GM19397 (cell line): ENCODE measurements around the gene SERINC2.

Experiments used
- ATAC-seq: cut with Tn5 transposase; IDR thresholded peaks from one replicate; pipeline ENCODE4 v1.9.1; 2021; ENCODE audit warnings: mild to moderate bottlenecking, moderate library complexity; ENCODE audit not compliant: unreplicated experiment

The SERINC2 gene

DNA sequence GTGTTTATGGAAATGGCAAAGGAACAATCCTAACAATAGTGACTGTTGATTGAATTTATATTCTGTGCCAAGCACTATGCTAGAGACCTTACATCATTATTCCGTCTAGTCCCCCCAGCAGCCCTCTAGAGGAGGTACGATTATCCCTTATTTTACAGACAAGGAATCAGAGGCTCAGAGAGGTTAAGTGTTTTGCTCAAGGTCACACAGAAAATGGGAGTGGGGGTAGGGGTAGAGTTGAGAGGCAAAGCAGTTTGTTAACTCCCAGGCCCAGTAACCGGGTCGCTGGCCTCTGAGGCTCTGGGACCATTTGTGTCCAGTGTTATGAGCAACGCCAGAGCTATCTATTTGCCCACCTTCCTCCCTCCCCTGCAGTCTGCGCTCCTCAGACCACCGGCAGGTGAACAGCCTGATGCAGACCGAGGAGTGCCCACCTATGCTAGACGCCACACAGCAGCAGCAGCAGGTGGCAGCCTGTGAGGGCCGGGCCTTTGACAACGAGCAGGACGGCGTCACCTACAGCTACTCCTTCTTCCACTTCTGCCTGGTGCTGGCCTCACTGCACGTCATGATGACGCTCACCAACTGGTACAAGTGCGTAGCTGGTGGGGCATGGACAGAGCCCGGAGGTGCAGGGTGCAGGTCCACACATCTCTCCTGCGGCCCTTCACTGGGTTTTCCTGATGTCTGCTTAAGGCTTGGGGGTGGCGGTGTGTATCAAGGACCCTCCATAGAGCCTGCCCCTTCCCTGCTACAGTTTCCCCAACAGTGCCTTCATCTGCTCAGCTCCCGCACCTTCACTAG, 19.8 kb downstream of the SERINC2 start:
- ATAC-seq: no peak

DNA sequence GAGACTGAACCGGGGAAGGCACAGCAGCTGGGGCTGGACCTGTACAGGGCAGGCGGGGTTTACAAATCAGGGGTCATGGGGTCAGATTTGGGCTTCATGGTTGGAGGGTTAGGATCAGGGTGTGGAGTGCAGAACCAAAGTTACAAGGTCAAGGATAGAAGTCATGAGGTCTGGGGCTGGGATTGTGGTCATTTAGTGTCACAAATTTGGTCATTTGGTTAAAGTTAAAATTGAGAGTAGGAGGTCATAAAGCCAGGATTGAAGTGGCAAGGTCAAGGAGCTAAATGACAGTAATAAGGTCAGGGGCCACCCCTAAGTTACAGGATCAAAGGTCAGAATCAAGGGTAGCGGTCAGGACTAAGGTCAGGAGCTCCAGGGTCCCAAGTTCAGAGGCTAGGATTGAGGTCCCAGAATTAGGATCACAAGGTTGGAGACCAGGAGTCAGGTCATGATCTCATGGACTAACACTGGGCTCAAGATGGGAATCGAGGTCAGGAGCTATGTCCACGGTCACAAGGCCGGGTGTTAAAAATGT, 20.4 kb downstream of the SERINC2 start:
- no peak for ATAC-seq

DNA sequence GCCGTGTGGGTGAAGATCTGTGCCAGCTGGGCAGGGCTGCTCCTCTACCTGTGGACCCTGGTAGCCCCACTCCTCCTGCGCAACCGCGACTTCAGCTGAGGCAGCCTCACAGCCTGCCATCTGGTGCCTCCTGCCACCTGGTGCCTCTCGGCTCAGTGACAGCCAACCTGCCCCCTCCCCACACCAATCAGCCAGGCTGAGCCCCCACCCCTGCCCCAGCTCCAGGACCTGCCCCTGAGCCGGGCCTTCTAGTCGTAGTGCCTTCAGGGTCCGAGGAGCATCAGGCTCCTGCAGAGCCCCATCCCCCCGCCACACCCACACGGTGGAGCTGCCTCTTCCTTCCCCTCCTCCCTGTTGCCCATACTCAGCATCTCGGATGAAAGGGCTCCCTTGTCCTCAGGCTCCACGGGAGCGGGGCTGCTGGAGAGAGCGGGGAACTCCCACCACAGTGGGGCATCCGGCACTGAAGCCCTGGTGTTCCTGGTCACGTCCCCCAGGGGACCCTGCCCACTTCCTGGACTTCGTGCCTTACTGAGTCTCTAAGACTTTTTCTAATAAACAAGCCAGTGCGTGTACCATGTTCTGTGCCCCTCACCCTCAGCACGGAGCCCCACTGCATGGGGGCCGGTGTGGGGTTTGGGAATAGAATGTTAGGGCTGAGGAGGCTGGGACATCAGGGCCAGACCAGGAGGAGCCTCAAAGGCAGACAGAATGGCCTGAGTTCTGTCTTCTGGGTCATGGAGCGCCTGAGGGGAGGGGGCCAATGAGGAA, 21.3 kb downstream of the SERINC2 start:
- no peak for ATAC-seq

DNA sequence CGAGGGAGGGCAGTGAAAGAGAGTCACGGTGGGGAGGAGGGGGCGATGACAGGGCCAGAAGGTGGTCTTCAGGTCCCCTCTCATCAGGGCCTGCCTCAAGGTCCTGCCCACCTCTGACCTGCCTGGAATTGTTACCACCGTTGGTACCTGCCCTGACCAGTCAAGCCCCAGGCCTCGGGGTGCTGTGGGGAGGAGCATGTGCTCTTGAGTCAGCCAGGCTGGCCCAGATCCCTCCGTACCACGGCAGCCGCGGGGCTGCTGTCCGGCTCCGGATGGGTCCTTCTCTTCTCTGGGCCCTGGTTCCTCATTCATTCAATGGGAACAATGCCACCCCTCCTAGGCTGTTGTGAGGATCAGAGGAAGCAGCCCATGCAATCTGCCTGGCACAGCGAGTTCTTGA, 22.0 kb downstream of the SERINC2 start:
- no peak for ATAC-seq

DNA sequence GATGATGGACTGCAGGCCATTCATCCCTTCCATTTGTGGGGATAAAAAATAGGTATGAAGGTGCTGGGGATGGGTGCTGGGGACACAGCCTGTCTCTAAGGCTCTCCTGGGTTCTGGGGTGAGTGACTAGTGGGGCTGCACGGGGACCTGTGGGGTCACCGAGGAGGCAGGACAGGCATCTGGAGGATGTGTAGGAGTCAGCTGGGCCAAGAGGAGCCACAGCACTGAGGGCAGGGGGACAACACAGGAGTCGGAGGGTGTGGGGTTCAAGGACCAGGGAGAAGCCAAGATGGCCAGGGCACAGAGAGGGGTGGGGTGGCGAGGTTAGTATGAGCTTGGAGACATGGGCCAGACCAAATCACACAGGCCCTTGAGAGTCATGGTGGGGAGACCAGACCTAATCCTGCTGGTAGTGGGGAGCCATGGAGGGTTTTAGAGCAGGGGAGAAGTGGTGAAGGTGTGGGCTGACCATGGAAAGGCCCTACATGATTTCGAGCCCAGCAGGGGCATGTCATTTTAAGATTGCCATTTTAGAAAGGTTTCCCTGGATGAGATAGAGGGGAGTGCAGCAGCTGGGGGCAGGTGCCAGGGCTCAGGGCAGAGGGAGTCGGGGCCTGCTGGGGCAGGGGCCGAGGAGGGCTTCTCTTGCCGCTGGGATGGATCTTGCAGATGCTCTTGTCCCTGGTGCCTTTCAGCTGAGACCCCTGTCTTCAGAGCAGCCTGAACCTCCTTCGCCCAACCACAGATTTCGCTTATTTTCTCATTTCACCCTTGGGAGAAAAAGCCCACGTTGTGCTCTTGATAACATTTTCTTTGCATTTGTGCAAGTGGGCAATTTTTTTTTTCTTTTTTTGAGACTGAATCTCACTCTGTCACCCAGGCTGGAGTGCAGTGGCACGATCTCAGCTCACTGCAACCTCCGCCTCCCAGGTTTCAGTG, 22.7 kb downstream of the SERINC2 start:
- no peak for ATAC-seq

DNA sequence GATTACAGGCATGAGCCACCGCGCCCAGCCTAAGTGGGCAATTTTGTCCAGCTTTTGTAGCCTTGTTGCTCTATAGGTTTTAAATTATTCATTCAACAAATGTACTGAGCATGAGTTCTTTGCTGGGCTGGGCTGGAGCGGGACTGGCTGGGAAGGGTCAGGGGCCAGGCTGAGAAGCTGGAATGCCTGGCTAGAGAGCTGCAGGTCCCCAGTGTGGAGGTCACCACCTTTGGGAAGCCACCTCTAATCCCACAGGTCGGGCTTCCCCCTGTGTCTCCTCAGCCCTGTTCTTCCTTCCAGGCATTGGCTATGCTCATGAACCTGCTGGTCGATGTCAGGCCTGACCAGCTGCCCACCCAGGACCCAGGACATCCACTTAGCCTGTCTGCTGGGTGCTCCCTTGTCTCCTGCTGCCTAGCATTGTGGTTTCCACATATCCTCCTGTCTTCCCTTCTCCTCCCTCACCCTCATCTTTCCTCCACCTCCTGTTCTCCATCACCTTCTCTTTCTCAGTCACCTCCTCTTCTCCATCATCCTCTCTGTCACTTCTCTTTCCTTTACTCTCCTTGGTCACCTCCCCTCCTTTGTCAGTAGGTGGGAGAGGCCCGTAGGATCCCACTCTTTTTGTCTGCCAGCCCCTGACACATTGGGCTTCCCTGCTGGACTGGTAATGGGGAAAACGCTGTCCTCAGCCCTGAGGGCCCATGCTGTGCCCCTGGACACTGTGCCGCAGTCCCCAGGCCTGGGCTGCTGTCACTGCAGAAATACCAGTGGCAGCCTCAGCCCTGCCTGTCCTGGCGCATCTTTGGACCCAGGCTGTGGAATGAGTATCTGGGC, 23.8 kb downstream of the SERINC2 start:
- ATAC-seq: no peak

DNA sequence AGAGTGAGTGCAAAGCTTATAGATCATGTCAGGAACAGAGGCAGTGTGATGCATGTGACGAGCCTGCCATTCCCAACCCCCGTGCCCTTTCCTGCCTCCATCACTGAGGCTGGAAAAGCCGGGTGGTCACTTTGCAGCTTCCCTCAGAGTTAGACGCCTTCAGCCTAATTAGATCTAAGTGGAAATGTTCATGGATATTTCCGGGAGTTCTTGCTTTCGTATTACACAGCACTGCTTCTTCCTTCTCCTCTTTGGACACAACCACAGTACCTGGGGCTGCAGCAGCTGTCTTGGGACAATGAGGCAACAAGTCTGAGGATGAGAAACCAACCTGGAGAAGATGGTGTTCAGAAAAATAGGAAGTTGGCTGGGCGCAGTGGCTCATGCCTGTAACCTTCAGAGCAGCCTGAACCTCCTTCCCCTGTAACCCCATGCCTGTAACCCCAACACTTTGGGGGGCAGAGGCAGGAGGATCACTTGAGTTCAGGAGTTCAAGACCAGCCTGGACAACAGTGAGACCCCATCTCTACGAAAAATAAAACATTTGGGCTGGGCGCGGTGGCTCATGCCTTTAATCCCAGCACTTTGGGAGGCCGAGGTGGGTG, 24.5 kb downstream of the SERINC2 start:
- no peak for ATAC-seq

DNA sequence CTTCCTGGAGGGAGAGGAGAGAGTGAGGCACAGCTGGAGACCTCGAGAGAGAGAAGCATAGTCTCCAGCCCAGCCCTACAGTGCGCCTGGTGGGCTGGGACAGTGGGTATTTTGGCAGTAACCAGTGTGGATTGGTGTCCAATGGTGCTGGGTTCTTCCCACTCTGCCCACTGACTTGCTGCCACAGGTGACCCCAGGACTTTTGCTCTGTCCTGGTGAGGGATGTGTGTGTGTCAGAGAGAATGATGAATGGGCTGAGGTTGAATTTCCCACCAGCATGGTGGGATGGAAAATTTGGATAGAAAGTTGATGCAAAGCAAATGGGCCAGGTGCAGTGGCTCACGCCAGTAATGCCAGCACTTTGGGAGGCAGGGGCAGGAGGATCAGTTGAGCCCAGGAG, 26.3 kb downstream of the SERINC2 start:
- no peak for ATAC-seq

DNA sequence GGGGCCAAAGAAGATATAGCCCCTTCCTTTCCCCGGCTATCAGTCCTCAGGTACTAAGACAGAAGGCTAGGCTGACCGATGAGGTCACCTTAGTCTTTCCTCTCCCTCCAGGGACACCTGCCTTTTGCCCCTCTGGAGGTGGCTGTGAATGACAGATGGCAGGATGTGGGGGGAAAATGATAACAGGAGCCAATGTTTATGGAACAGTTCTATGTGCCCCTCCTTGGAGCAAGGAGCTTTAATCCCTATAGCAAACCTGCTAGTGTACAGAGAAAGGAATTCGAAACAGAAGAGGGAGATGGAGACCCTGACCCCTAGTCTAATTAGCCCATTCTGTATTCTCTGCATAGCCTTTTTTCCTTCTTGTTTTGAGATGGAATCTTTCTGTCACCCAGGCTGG, 28.1 kb downstream of the SERINC2 start:
- no peak for ATAC-seq

DNA sequence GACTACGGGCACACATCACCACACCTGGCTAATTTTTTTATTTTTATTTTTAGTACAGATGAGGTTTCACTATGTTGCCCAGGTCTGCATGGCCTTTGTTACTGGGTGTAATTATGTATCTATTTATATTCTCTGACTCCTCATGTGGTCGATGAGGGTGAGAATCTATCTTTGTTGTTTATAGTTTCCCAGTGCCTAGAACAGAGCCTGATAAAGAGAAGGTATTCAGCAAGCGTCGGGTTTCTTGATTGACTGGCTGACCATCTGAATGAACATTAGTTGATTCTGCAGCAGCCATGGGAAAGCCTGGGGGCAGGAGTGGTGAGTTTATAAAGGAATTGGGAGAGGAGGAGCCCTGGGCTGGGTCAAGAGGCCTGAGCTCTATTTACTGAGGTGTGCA, 28.5 kb downstream of the SERINC2 start:
- peak; percentile 45 for ATAC-seq

DNA sequence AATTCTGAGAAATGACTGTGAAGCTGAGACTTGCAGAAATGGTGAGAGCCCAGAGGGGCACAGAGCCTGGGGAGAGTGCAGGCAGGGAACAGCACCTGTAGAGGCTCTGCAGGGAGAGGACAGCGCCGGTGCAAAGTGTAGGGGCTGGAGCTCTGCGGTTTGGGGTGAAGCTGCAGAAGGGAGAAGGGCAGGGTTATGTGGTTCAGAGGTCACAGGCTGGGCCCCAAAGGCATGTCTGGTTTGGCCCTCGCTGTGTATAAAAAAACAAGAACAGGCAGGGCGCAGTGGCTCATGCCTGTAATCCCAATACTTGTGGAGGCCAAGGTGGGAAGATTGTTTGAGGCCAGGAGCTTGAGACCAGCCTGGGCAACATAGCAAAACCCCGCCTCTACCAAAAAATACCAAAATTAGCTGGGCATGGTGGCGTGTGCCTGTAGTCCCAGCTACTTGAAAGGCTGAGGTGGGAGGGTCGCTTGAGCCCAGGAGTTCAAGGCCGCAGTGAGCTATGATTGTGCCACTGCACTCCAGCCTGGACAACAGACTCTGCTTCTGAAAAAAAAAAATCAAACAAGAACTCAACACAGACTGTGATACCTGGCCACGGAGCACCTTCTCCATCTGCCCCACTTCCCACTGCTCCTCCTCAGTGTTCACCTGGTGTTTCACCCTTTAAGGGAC, 29.1 kb downstream of the SERINC2 start:
- ATAC-seq: no peak

DNA sequence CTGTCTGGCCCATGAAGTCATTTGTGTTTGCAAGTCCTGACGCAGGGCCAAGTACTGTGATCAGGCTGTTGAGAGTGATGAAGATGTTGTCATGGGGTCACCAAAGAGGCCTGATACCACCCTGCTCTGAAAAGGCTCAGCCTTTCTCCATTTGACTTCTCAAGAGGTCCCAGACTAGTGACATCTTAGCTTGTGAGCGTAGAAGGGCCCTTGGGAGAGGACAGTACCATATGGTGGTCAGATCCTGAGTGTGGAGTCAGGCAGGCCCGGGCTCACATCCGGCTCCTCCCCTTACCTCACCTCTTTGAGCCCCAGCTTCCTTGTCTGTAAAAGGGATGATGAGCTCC, 29.6 kb downstream of the SERINC2 start:
- ATAC-seq: no peak

DNA sequence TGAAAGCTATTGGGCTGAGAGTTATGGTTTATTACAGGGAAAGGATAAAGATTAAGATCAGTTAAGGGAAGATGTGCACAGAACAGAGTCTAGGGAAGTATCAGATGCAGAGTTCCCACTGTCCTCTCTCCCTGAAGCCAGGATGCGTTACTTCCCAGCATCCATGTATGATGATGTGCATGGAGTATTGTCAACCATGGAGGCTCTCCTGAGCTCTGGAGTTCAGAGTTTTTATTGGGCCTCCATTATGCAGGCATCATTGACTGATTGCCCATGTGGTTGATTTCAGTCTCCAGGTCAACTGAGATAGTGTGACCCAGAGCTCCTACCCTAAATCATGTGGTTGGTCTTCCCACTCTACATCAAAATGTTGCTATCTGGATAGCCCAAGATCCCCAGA, 30.7 kb downstream of the SERINC2 start:
- ATAC-seq: no peak

DNA sequence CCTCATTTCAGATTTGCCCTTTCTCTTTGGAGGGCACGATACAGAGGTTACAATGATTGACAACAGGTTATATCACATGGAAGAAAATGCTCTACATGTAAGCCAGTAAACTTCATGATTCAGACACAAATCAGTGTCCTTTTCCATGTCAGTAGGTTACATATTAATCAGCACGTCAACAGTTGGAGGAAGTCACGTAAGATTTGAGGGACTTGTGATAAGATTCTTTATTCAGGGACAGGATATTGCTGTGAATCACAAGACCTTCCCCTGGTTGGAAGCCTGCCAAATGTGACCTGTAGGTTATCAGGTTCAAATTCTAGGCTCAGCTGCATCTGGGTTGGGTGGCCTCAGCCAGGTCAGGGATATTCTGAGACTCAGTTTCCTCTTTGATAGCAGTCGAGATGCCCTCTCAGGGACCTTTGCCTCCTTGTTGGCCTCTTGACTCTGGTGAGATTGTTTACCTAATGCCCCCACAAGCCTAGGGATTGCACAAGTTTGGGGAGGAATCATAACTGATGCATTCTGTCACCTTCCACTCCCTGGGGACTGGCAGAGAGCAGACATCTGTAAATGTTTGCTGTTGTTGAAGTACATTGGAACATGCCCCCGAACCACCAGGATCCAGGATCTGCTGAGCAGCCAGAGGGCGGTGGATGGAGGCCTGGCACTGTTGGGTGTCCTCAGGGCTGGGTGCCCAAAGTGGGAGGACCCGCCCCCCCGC, 31.9 kb downstream of the SERINC2 start:
- ATAC-seq: no peak

DNA sequence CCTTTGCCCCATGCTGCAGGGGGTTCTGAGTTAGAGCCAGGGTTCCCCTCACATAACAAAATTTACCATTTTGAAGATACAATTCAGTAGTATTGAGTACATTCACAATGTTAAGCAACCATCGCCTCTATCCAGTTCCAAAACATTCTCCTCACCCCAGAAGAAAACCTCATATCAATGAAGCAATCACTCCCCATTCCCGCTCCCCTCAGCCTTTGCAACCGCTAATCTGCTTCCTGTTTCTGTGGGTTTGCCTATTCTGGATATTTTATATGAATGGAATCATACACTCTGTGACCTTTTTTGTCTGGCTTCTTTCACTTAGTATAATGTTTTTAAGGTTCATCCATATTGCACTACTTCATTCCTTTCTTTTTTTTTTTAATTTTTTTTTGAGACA, 32.9 kb downstream of the SERINC2 start:
- ATAC-seq: no peak

DNA sequence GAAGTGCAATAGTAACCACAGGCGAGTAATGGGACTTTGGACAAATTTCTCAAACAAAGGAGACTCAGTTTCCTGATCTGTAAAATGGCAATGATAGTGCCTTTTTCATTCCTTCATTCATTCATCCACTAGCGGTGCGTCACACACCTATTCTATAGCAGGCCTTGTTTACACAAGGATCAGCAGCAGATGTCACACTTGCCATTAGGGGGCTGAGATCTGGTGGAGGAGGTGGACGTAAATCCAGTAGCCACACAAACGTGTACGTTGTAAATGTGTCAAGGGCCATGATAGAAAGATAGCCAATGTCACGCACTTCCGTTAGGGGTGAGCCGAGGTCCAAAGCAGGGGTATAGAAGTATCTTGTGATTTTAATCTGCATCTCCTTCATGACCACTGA, 34.2 kb downstream of the SERINC2 start:
- ATAC-seq: no peak

DNA sequence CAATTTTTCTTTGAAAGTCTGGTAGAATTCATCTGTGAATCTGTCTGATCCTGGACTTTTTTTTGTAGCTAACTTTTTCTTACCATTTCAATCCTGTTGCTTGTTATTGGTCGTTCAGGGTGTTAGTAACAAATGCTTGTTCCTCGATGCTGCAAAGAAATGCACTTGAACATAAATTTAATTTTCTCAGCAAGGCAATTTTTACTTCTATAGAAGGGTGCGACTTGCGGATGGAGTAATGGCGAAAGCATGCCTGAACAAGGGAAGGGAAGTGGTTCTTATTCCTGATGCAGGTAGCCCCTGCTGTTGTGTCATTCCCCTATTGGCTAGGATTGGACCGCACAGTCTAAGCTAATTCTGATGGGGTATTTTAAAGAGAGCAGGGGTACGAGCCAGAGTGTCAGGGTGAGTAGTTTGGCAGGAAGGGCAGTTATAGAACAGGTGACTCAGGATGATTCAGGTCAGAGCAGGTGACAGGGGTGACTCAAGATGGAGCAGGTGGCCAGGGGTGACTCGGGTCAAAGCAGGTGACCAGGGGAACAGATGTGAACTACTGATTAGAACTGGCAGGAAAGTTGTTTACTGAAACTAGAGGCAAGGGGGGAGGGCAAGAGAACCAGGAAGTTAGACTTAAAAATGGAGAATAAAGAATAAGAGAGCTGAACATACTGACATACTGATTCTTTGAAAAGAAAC, 40.5 kb downstream of the SERINC2 start:
- ATAC-seq: no peak

DNA sequence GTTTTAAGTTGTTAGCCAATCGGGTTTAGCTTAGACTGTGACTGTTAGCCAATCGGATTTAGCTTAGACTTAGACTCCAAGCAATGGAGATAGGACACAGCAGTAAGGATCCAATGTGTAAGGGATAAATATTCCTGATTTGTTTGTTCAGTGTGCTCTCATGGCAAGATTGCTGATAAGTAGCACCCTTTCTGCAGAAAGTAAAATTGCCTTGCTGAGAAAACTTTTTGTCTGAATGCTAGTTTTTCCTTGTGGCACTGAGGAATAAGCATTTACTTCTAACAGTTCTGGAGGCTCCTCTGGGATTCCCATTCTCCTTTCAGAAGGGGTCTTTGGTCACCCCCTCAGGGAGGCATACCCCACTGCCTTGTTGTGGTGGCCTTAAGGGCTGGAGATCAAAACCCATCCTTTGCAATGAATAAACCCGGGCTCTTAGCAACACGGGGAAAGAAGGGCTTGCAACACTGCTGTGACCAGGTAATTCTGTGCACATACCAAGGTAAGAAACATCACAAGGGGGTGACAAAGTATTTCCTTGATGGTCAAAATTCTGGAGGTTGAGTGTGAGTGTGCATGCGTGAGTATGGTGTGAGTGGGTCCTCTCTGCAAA, 45.4 kb downstream of the SERINC2 start:
- ATAC-seq: no peak
